IMR-90 (cell line): ENCODE results near the gene PCYT1A. TPM values are rescaled to one million over a fixed set of nuclear protein-coding genes. Genes with fewer than 3 reads are reported as not detected.

Experiments
- ATAC-seq: fragments of 200-7000 bp; cut with Tn5 transposase; 2 replicates; pipeline ENCODE4 v1.9.1; 2020; ENCODE audit warnings: low read depth, mild to moderate bottlenecking, moderate library complexity
- BruUV-seq: library from RNA; stranded (reverse); fragments of 400-500 nt; replicated peaks from 2 replicates; lab custom pipeline; 2021; lab: Mats Ljungman, UMichigan
- CTCF ChIA-PET: fragments of 300-600 bp; formaldehyde crosslinking; extraction: SDS; loops from one replicate; lab custom pipeline; 2021; ENCODE audit warnings: antibody characterized with exemption; lab: Yijun Ruan, JAX
- POLR2A ChIA-PET: fragments of 300-600 bp; sonication (Branson Sonifier 250); formaldehyde crosslinking; loops from one replicate; lab custom pipeline; 2022; ENCODE audit warnings: antibody characterized with exemption; ENCODE audit not compliant: unreplicated experiment; lab: Charles Lee
- DNase-seq: peaks from one replicate; pipeline ENCODE4 v3.0.0; 2013
- H2AFZ ChIP-seq: replicated peaks from 2 replicates; pipeline ENCODE3; 2013; ENCODE audit warnings: low read length, mild to moderate bottlenecking; ENCODE audit not compliant: poor library complexity
- H2AK5ac ChIP-seq: 2 replicates; pipeline ENCODE4 v1.6.1; 2013; ENCODE audit warnings: low read depth, low read length, inconsistent platforms
- H2AK9ac ChIP-seq: replicated peaks from 2 replicates; pipeline ENCODE3; 2013; ENCODE audit warnings: mild to moderate bottlenecking, low read depth, low read length, moderate library complexity; ENCODE audit not compliant: poor library complexity
- H2BK120ac ChIP-seq: 2 replicates; pipeline ENCODE4 v1.6.1; 2013; ENCODE audit warnings: low read depth, low read length, inconsistent platforms
- H2BK15ac ChIP-seq: 3 replicates; pipeline ENCODE4 v1.6.1; 2013; ENCODE audit warnings: low read depth, low read length, inconsistent platforms
- H2BK20ac ChIP-seq: 2 replicates; pipeline ENCODE4 v1.6.1; 2013; ENCODE audit warnings: low read depth, mild to moderate bottlenecking, inconsistent platforms, low read length, moderate library complexity
- H2BK5ac ChIP-seq: 2 replicates; pipeline ENCODE4 v1.6.1; 2013; ENCODE audit warnings: mild to moderate bottlenecking, low read depth, low read length, inconsistent platforms; ENCODE audit not compliant: poor library complexity, severe bottlenecking
- H3K14ac ChIP-seq: replicated peaks from 2 replicates; pipeline ENCODE4 v1.6.1; 2013; ENCODE audit warnings: low read depth, low read length, inconsistent platforms
- H3K18ac ChIP-seq: 2 replicates; pipeline ENCODE4 v1.6.1; 2013; ENCODE audit warnings: low read depth, low read length, control low read depth
- H3K23ac ChIP-seq: 2 replicates; pipeline ENCODE4 v1.6.1; 2013; ENCODE audit warnings: low read depth, low read length, inconsistent platforms
- H3K27ac ChIP-seq: 2 replicates; pipeline ENCODE4 v1.5.1; 2013; ENCODE audit warnings: mild to moderate bottlenecking, control low read depth, low read length; ENCODE audit not compliant: insufficient read depth
- H3K27me3 ChIP-seq: 2 replicates; pipeline ENCODE4 v1.6.1; 2013; ENCODE audit warnings: low read length; ENCODE audit not compliant: control insufficient read depth, insufficient read depth
- H3K36me3 ChIP-seq: 2 replicates; pipeline ENCODE4 v1.6.1; 2013; ENCODE audit warnings: low read length, mixed read lengths; ENCODE audit not compliant: control insufficient read depth, insufficient read depth
- H3K4ac ChIP-seq: 2 replicates; pipeline ENCODE4 v1.6.1; 2013; ENCODE audit warnings: low read depth, low read length, inconsistent platforms
- H3K4me1 ChIP-seq: 2 replicates; pipeline ENCODE4 v1.6.1; 2013; ENCODE audit warnings: low read length, mixed read lengths; ENCODE audit not compliant: control insufficient read depth, insufficient read depth
- H3K4me2 ChIP-seq: 2 replicates; pipeline ENCODE4 v1.6.1; 2013; ENCODE audit warnings: low read depth, mild to moderate bottlenecking, control low read depth, low read length, moderate library complexity
- H3K4me3 ChIP-seq: 2 replicates; pipeline ENCODE4 v1.5.1; 2013; ENCODE audit warnings: low read depth, mild to moderate bottlenecking, control low read depth, low read length, moderate library complexity; ENCODE audit not compliant: insufficient read depth
- H3K56ac ChIP-seq: 2 replicates; pipeline ENCODE4 v1.6.1; 2013; ENCODE audit warnings: low read length, inconsistent platforms; ENCODE audit not compliant: insufficient read depth; ENCODE audit errors: extremely low read depth
- H3K79me1 ChIP-seq, 2 experiments: 2 replicates each; pipeline ENCODE4 v1.6.1; 2013; ENCODE audit warnings: low read length in 2 of 2, inconsistent platforms in 1 of 2, low read depth in 1 of 2
- H3K9ac ChIP-seq: 2 replicates; pipeline ENCODE4 v1.6.1; 2013; ENCODE audit warnings: low read depth, low read length, control low read depth
- H3K9me1 ChIP-seq: 2 replicates; pipeline ENCODE4 v1.6.1; 2013; ENCODE audit warnings: low read length, inconsistent platforms; ENCODE audit not compliant: insufficient read depth
- H3K9me3 ChIP-seq: 2 replicates; pipeline ENCODE4 v1.6.1; 2013; ENCODE audit warnings: low read length; ENCODE audit not compliant: control insufficient read depth, insufficient read depth
- H4K20me1 ChIP-seq: 2 replicates; pipeline ENCODE4 v1.6.1; 2013; ENCODE audit warnings: low read length, inconsistent platforms; ENCODE audit not compliant: insufficient read depth
- H4K5ac ChIP-seq: 2 replicates; pipeline ENCODE4 v1.6.1; 2013; ENCODE audit warnings: mild to moderate bottlenecking, low read depth, low read length, control low read depth
- H4K8ac ChIP-seq, 2 experiments: 2 replicates each; pipeline ENCODE4 v1.6.1; 2013; ENCODE audit warnings: low read depth in 2 of 2, low read length in 2 of 2, control low read depth in 1 of 2, inconsistent platforms in 1 of 2
- H4K91ac ChIP-seq: 2 replicates; pipeline ENCODE4 v1.6.1; 2013; ENCODE audit warnings: low read depth, low read length, inconsistent platforms; ENCODE audit not compliant: insufficient read depth
- CHD1 ChIP-seq: IDR thresholded peaks from 2 replicates; pipeline ENCODE4 v1.6.1; 2012; ENCODE audit warnings: low read depth, low read length, improper control_type of control experiment
- MAFK ChIP-seq: IDR thresholded peaks from 2 replicates; pipeline ENCODE4 v1.6.1; 2012; ENCODE audit warnings: low read depth, low read length, improper control_type of control experiment
- RAD21 ChIP-seq: IDR thresholded peaks from 2 replicates; pipeline ENCODE4 v1.6.1; 2012; ENCODE audit warnings: low read length, improper control_type of control experiment
- SMC3 ChIP-seq: fragments of 150-350 bp; IDR thresholded peaks from 2 replicates; pipeline ENCODE4 v1.6.1; 2016; ENCODE audit warnings: low read depth, mild to moderate bottlenecking, antibody characterized with exemption, low read length, moderate library complexity
- WGBS, 2 experiments: methylation state at CpG; one replicate each; pipeline versions ENCODE4 v1.1.5 to v1.1.7; 2013; ENCODE audit warnings: missing lambda C conversion rate in 2 of 2; ENCODE audit not compliant: insufficient read length in 1 of 2; ENCODE audit errors: extremely low coverage in 2 of 2; 5-methylcytosine and 5-hydroxymethylcytosine counted together
- dilution Hi-C: fragments of 300-500 bp; cut with HindIII; formaldehyde crosslinking; loops from one replicate; pipeline ENCODE4 v1.14.3; 2018; ENCODE audit warnings: low sequenced_read_pairs; ENCODE audit not compliant: unreplicated experiment
- in situ Hi-C: fragments of 300-500 bp; cut with MboI; formaldehyde crosslinking; loops from 3 replicates; pipeline ENCODE4 v1.14.3; 2019; ENCODE audit warnings: low sequenced_read_pairs, inconsistent platforms, mixed read lengths
- intact Hi-C: fragments of 100-400 bp; cut with micrococcal nuclease; formaldehyde crosslinking; loops from 2 replicates; pipeline ENCODE4 v1.10.0; 2022
- polyA plus RNA-seq, 3 experiments: library from polyadenylated mRNA; depleted of rRNA; stranded (reverse); fragments of >200 nt; gene quantifications; 2 replicates each; pipeline ENCODE4 v1.2.3, GENCODE V29; 2012; ENCODE audit warnings: low replicate concordance in 1 of 3
- total RNA-seq: library from RNA; depleted of rRNA; stranded (reverse); fragments of >200 nt; gene quantifications from 2 replicates; pipeline ENCODE4 v1.2.3, GENCODE V29; 2012
- TF ChIP-seq, protein P1 (sequence below): conservative IDR thresholded peaks from 2 replicates; pipeline ENCODE4 v1.5.1; 2012; ENCODE audit warnings: mild to moderate bottlenecking, low read depth, low read length, improper control_type of control experiment

PCYT1A gene
- total and polyA plus RNA-seq, 2 of the 4 experiments (the other 2 are of a cell fraction) = 62.8 to 127 TPM

DNA sequence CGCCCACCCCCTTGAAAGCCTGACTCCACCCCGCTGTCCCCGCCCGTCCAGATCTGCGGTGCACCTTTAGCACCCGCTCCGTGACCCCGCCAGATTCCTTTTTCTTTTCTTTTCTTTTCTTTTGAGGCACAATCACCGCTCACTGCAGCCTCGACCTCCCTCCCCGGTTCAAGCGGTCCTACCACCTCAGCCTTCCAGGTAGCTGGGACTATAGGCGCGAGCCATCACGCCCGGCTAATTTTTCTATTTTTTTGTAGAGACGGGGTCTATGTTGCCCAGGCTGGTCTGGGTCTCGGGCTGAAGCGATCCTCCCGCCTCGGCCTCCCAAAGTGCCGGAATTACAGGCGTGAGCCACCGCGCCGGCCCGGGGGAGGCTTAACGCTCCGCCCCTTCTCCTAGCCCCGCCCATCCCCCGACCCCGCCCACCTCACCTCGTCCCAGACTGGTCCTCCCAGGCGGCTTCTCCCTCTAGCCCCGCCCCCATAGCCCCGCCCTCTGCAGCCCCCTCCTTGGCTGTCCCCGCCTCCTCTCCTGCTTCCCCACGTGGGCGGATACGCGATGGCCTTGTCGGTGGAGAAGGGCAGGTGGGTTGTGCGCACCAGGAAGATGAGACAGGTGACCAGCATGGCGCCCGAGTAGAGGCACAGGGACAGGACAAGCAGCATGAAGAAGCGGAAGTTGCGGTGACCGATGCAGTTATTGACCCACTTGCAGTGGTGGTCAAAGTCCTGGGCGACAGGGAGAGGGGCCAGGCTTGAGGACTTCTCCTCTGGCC lies 79.5 kb downstream of the PCYT1A start:
- H3K4me2 ChIP-seq = peak overlapping the region; percentile 97
- TF ChIP-seq MAFK (no peak), RAD21 (no peak), CHD1 (no peak), SMC3 (no peak)
- TF ChIP-seq, protein P1, sequence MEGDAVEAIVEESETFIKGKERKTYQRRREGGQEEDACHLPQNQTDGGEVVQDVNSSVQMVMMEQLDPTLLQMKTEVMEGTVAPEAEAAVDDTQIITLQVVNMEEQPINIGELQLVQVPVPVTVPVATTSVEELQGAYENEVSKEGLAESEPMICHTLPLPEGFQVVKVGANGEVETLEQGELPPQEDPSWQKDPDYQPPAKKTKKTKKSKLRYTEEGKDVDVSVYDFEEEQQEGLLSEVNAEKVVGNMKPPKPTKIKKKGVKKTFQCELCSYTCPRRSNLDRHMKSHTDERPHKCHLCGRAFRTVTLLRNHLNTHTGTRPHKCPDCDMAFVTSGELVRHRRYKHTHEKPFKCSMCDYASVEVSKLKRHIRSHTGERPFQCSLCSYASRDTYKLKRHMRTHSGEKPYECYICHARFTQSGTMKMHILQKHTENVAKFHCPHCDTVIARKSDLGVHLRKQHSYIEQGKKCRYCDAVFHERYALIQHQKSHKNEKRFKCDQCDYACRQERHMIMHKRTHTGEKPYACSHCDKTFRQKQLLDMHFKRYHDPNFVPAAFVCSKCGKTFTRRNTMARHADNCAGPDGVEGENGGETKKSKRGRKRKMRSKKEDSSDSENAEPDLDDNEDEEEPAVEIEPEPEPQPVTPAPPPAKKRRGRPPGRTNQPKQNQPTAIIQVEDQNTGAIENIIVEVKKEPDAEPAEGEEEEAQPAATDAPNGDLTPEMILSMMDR = no peak

More for the DNA sequence above, 79.5 kb downstream of the PCYT1A start:
- H4K5ac ChIP-seq = no peak overlapping the region
- peaks cover 22% of the 10 kb centered on the region for H3K27me3 ChIP-seq
- H3K79me1 ChIP-seq = no peaks in the 10 kb centered on the region
- no peak overlapping the region; the same call in 1 of the 2 replicates for H3K18ac ChIP-seq
- no peak for DNase-seq
- no peak overlapping the region; the same call in 1 of the 2 replicates for H3K14ac ChIP-seq
- H4K20me1 ChIP-seq = no peaks in the 10 kb centered on the region
- 27% methylated on average over 13 of the region's 49 CpGs; no CpG with 5 or more reads in 1 of the 2 experiments for WGBS, 2 experiments
- peak overlapping the region; percentile 55 for H3K4me3 ChIP-seq
- peak; percentile 68 for ATAC-seq
- H3K23ac ChIP-seq = no peak overlapping the region
- H2AK5ac ChIP-seq = no peak overlapping the region
- H2BK5ac ChIP-seq = no peak overlapping the region
- H3K27ac ChIP-seq = no peak overlapping the region
- no peak overlapping the region for H3K9ac ChIP-seq
- H3K4me1 ChIP-seq = peaks cover 3% of the 10 kb centered on the region; the same call in 1 of the 2 replicates
- no peak overlapping the region for H2BK120ac ChIP-seq
- H2BK15ac ChIP-seq = no peak overlapping the region
- peak overlapping the region; percentile 88 for H2AFZ ChIP-seq
- H3K56ac ChIP-seq = no peak overlapping the region
- H3K4ac ChIP-seq = no peak overlapping the region
- H2AK9ac ChIP-seq = no peak overlapping the region
- dilution Hi-C loops = no loop called here
- H3K9me3 ChIP-seq = 0 out of 2 replicates have a peak, but pooled peaks cover 1% of the 10 kb centered on the region
- H3K9me1 ChIP-seq = no peaks in the 10 kb centered on the region; the same call in 1 of the 2 replicates
- no peaks in the 10 kb centered on the region for H3K36me3 ChIP-seq
- no peak overlapping the region for H4K8ac ChIP-seq
- BruUV-seq = no TSS peak
- ChIA-PET CTCF (no interaction called here), POLR2A (no interaction called here)
- in situ Hi-C loops = no loop called here
- no peak overlapping the region for H2BK20ac ChIP-seq
- intact Hi-C loops = loop anchor here (5.0 kb wide), 1 partner anchor 351 kb away; no protein-coding TSS in a partner anchor
- no peak overlapping the region for H4K91ac ChIP-seq
